HG02852 (cell line): ENCODE measurements around the gene CCDC92.

ENCODE experiments used
- ATAC-seq: cut with Tn5 transposase; IDR thresholded peaks from one replicate; pipeline ENCODE4 v1.9.1; 2021; ENCODE audit warnings: mild to moderate bottlenecking, moderate library complexity; ENCODE audit not compliant: unreplicated experiment

Gene CCDC92

DNA sequence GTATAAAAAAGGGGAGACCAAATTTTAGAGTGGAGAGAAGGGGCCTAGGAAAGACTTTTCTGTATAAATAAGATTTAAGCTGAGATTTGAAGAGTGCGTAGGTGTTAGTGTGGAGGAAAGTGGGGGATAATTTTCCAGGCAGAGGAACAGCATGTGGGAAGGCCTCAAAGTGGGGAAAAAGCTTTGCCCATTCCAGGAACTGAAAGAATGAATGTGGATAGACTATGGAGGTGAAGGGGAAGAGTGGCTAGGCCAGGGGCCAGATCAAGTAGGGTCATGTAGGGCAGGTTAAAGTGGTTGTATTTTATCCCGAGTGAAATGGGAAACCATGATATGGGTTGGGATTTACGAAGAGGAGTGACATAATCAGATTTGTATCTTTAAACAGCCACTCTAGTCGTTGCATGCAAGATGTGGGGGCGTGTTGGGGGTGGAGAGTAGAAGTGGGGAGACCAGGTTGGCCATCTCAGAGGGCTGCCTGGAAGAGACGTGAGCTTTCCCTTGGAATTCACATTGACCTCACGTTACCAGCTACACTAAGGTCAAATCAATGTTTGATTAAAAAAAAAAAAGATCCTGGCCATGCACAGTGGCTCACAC, 3.7 kb upstream of the CCDC92 start:
- ATAC-seq: no peak

DNA sequence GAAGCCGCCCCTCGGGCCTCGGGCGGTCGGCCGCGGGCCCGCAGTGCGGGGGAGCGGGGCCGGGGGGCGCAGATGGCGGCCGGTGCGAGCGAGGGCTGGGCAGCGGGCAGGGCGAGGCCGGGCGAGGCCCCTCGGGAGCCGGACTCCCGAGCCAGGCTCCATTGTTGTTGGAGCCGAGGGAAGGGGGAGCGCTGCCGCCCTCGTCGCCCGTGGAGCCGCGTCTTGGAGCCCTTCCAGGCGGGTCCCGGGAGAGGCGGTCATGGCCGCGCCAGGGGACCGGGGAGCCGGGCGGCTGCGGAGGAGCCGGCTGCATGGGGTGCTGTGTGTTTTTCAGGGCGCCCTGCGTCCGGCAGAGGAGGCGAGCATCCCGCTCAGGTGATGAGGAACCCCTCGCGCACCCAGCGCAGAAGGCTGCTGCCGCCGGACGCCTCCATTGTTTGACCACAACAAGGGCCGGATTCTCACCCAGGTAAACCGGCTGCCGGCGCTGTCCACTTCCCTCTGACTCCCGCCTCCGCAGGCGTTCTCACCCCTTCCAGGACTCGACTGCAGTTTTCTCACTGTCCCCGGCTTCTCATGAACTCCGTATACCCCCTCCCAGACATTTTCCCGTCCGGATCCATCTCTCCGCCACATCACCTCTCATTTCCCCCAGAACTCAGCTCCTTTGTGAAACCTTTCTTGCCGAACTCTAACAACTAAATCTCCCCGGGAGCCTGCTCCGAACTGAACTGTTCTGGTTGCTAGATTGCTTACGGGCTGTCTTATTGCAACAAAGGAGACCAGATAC, 1.1 kb upstream of the CCDC92 start:
- ATAC-seq: peak; percentile 15

- ATAC-seq: peak; percentile 9
Observed at GRCh38 chr12:123971770-123972456, 718 bp downstream of the CCDC92 start.

- ATAC-seq: no peak
Observed at GRCh38 chr12:123971449-123971769, 1.2 kb downstream of the CCDC92 start.

DNA sequence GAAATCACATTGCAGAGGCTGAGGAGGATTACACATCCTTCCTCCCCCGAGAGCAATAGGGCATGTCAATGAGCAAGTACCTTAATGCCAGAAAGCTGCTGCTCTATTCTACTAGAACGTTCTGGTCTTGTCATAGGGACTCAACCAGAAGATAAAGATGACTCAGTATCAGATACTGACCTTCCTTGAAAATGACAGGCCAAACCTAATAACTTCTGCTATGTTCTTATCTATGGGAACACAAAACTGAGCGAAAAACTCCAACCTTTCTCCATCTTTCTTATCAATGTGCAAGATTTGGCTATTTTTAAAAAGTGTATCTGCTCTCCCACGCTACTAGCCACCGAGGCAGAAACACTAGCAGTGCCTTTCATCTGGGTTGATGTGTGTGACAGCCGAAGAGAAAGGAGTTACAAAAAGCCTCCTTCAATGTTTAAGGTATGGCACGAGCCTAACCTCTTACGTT, 5.5 kb downstream of the CCDC92 start:
- ATAC-seq: no peak

- no peak for ATAC-seq
Observed at GRCh38 chr12:123966596-123966995, 6.0 kb downstream of the CCDC92 start.

GRCh38 chr12:123965382-123965781, 7.2 kb downstream of the CCDC92 start:
- no peak for ATAC-seq

- ATAC-seq: no peak
Observed at GRCh38 chr12:123963821-123964220, 8.8 kb downstream of the CCDC92 start.

DNA sequence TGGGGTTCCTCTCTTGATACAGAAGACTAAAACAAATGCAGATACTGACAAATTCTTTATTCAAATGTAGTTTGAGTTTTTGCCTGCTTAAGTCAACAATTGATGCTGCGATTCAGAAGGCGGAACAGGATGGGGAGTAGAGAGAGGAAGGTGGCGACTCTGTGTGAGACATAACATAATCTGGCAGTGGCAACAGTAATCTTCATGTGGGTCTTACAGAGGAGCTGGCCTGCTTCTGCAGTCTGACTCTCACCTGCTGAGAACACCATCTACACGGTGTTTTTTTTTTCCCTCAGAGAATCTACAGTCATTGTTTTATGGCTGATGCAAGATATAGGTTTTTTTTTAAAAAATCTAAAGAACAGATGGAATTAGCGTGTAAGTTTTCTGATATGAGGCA, 10.1 kb downstream of the CCDC92 start:
- ATAC-seq: no peak

DNA sequence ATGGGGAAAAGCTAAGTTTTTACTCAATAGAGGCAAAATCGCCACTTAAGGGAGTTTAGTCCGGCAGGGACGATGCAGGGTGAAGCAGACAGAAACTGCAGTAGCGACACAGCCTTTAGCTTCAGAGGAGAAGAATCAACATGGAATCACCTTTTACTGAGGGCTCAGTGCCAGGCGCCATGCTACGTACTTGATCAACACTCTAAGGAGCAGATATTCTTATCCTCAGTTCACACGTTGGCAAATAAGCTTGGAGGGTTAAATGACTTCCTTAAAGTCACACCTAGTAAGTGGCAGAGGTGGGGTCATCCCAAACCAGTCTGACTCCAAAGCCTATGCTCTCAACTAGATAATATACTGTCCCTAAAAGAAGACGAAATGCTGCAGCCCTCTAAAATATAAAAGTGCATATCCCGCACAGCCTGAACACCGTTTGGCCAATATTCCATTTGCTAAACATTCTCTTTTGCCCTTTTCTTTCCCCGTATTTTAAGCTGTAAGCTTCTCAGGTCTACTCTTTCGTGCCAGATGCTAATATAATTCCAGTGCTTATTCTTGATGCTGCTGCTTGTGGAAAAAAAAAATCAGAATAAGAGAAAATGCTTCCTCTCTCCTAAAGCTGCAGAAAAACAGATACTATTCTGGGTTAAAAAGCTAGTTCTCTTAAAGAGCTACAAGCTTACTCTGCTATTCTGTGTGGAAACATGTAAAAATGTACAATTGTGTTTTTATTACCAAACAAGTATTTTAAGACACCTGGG, 10.9 kb downstream of the CCDC92 start:
- ATAC-seq: no peak

DNA sequence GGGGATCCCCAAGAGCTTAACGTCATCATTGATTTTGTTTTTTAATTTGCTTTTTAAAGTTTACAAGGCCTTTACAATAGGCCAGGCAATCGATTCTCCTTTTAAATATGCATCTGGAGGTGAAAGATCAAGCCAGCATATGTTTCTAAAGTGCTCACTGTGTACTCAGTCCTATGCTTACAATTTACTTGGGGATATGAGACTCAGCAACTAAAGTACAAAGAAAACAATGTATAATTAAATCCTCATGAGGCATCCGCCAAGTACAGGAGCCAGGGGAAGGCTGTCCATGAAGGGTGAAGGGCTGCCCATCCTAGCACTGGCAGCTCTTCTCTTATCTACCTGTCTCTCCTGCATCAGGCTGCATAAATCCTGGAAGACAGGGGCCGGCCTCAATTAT, 11.8 kb downstream of the CCDC92 start:
- ATAC-seq: no peak

DNA sequence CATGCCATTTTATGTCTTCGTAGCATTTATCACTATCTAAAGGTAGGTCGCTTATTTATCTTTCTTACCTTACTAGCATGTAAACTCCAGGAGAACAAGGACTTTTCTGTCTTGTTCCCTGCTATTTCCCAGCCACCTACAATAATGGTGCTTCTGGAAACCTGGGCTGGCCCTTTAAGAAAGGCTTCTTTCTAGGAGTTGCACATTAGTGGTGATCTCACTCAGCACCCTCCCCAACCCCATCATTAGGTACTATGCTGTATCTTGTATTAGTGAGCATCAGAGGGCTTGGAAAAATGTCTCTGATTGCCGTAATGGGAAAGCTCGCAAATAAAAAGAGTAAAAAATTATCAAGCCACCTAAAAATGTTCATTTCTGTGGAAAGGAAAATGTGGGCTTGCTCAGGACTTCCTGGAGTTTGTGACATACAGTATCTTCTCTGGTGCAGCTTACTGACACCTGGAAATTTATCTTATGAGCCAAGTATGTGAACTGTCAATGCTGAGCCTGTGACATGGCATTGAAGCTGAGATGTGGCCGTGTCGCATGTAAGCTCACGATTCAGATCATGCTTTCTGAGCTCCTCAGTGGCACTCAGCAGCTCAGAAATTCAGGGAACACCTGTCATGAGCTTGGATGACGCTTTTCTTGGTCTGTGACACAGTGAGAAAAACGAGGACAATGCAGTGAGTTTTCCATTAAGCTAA, 12.4 kb downstream of the CCDC92 start:
- no peak for ATAC-seq

GRCh38 chr12:123958876-123959275, 13.8 kb downstream of the CCDC92 start:
- ATAC-seq: no peak

- no peak for ATAC-seq
Observed at GRCh38 chr12:123958462-123958861, 14.2 kb downstream of the CCDC92 start.

GRCh38 chr12:123957196-123957595, 15.4 kb downstream of the CCDC92 start:
- no peak for ATAC-seq

- no peak for ATAC-seq
Observed at GRCh38 chr12:123956249-123956648, 16.4 kb downstream of the CCDC92 start.

- ATAC-seq: no peak
Observed at GRCh38 chr12:123954647-123955350, 17.8 kb downstream of the CCDC92 start.

GRCh38 chr12:123952037-123952436, 20.6 kb downstream of the CCDC92 start:
- ATAC-seq: no peak

- no peak for ATAC-seq
Observed at GRCh38 chr12:123951467-123951866, 21.2 kb downstream of the CCDC92 start.
